GM23338 (cell line): Measurements from ENCODE around the gene RBM33. TPM values are rescaled to one million over a fixed set of nuclear protein-coding genes. Genes with fewer than 3 reads are reported as not detected.

Source experiments
- ATAC-seq: fragments of 200-7000 bp; cut with Tn5 transposase; 3 replicates; pipeline ENCODE4 v1.9.1; 2020
- DNase-seq: peaks from one replicate; pipeline ENCODE4 v3.0.0-alpha.2; 2015; ENCODE audit warnings: low spot score
- H2AFZ ChIP-seq: fragments of 200-600 bp; sonication (generic); 2 replicates; pipeline ENCODE4 v1.8.0; 2016; ENCODE audit warnings: antibody characterized with exemption, mild to moderate bottlenecking, moderate library complexity
- H3F3A ChIP-seq: fragments of 200-600 bp; sonication (generic); replicated peaks from 2 replicates; pipeline ENCODE4 v1.8.0; 2017; ENCODE audit warnings: antibody characterized with exemption, mixed run types, low read depth
- H3K27ac ChIP-seq: fragments of 200-600 bp; sonication (generic); 2 replicates; pipeline ENCODE4 v1.6.1; 2016; ENCODE audit warnings: low read depth
- H3K27me3 ChIP-seq: fragments of 200-600 bp; sonication (generic); 2 replicates; pipeline ENCODE4 v1.8.0; 2016; ENCODE audit warnings: mild to moderate bottlenecking, mixed run types, moderate library complexity; ENCODE audit not compliant: insufficient read depth
- H3K36me3 ChIP-seq: fragments of 200-600 bp; sonication (generic); 2 replicates; pipeline ENCODE4 v1.8.0; 2016; ENCODE audit warnings: mild to moderate bottlenecking; ENCODE audit not compliant: insufficient read depth
- H3K4me1 ChIP-seq: fragments of 200-600 bp; sonication (generic); 2 replicates; pipeline ENCODE4 v1.8.0; 2016; ENCODE audit warnings: mild to moderate bottlenecking, moderate library complexity; ENCODE audit not compliant: insufficient read depth
- H3K4me2 ChIP-seq: fragments of 200-600 bp; sonication (generic); 2 replicates; pipeline ENCODE4 v1.7.1; 2017; ENCODE audit warnings: mixed run types
- H3K4me3 ChIP-seq: fragments of 200-600 bp; sonication (generic); 2 replicates; pipeline ENCODE4 v1.6.1; 2016; ENCODE audit warnings: mixed run types
- H3K79me2 ChIP-seq: fragments of 200-600 bp; sonication (generic); replicated peaks from 2 replicates; pipeline ENCODE4 v1.8.0; 2017; ENCODE audit warnings: mild to moderate bottlenecking; ENCODE audit not compliant: insufficient read depth
- H3K9me2 ChIP-seq: fragments of 200-600 bp; sonication (generic); 2 replicates; pipeline ENCODE4 v1.8.0; 2017; ENCODE audit not compliant: insufficient read depth
- H4K20me1 ChIP-seq: fragments of 200-600 bp; sonication (generic); replicated peaks from 2 replicates; pipeline ENCODE4 v1.8.0; 2017; ENCODE audit warnings: mild to moderate bottlenecking; ENCODE audit not compliant: insufficient read depth
- H3K27ac Mint-ChIP-seq: 2 replicates; pipeline ENCODE4 v1.8.0; 2020; ENCODE audit warnings: inconsistent platforms, mild to moderate bottlenecking, moderate library complexity, mixed read lengths
- H3K27me3 Mint-ChIP-seq: 3 replicates; pipeline ENCODE4 v1.8.0; 2022; ENCODE audit warnings: low read depth, mild to moderate bottlenecking, moderate library complexity, mixed read lengths, inconsistent platforms; ENCODE audit not compliant: insufficient read depth, poor library complexity
- H3K36me3 Mint-ChIP-seq: 3 replicates; pipeline ENCODE4 v1.8.0; 2021; ENCODE audit warnings: low read depth, mild to moderate bottlenecking, inconsistent platforms, moderate library complexity, mixed read lengths
- H3K4me1 Mint-ChIP-seq: 3 replicates; pipeline ENCODE4 v1.8.0; 2020; ENCODE audit warnings: mild to moderate bottlenecking, inconsistent platforms, mixed read lengths
- H3K4me3 Mint-ChIP-seq: 3 replicates; pipeline ENCODE4 v1.8.0; 2021; ENCODE audit warnings: moderate library complexity, mild to moderate bottlenecking, inconsistent platforms, mixed read lengths
- H3K9me3 Mint-ChIP-seq: 3 replicates; pipeline ENCODE4 v1.8.0; 2020; ENCODE audit warnings: moderate library complexity, mild to moderate bottlenecking, inconsistent platforms, mixed read lengths
- CREB1 ChIP-seq: fragments of 250-450 bp; sonication (Bioruptor Pico); IDR thresholded peaks from 2 replicates; pipeline ENCODE4 v1.5.0; 2020; ENCODE audit warnings: low read depth, mild to moderate bottlenecking, moderate library complexity
- CTCF ChIP-seq, 2 experiments: fragments of 200-600 bp in 1 of 2; sonication (generic) in 1 of 2; conservative IDR thresholded peaks; 2 replicates each; pipeline versions ENCODE4 v1.5.1 to v1.6.1; 2016 to 2017; ENCODE audit warnings: antibody characterized with exemption in 2 of 2, low read depth in 2 of 2, mild to moderate bottlenecking in 2 of 2, moderate library complexity in 1 of 2
- EZH2 ChIP-seq: fragments of 200-600 bp; sonication (generic); IDR thresholded peaks from one replicate; pipeline ENCODE4 v1.8.0; 2017; ENCODE audit warnings: antibody characterized with exemption, mild to moderate bottlenecking, low read depth; ENCODE audit not compliant: unreplicated experiment
- EZH2phosphoT487 ChIP-seq: fragments of 200-600 bp; sonication (generic); IDR thresholded peaks from one replicate; pipeline ENCODE4 v1.8.1; 2018; ENCODE audit warnings: antibody characterized with exemption; ENCODE audit not compliant: unreplicated experiment
- JUNB ChIP-seq: IDR thresholded peaks from one replicate; pipeline ENCODE4 v1.6.1; 2016; ENCODE audit warnings: antibody characterized with exemption; ENCODE audit not compliant: unreplicated experiment
- POLR2AphosphoS5 ChIP-seq: IDR thresholded peaks from 2 replicates; pipeline ENCODE4 v1.6.1; 2016; ENCODE audit warnings: antibody characterized with exemption, low read depth
- ZNF114 ChIP-seq: fragments of 250-450 bp; sonication (Bioruptor Pico); IDR thresholded peaks from 2 replicates; pipeline ENCODE4 v1.5.0; 2020; ENCODE audit warnings: mild to moderate bottlenecking, moderate library complexity
- polyA plus RNA-seq: library from polyadenylated mRNA; unstranded; fragments of >200 nt; fragmentation: Nextera tagmentation; extraction: Ambion mirVana; gene quantifications from 2 replicates; pipeline ENCODE4 v1.2.1, GENCODE V29; 2016
- total RNA-seq: library from RNA; depleted of rRNA; stranded (reverse); fragments of >200 nt; shearing (Covaris generic); gene quantifications from 2 replicates; pipeline ENCODE4 v1.2.3, GENCODE V29; 2014
- TF ChIP-seq, protein P1 (sequence below): IDR thresholded peaks from one replicate; pipeline ENCODE4 v1.6.1; 2018; ENCODE audit warnings: antibody characterized with exemption; ENCODE audit not compliant: unreplicated experiment
- TF ChIP-seq, protein P2 (sequence below): IDR thresholded peaks from 2 replicates; pipeline ENCODE4 v1.6.1; 2016; ENCODE audit warnings: antibody characterized with exemption

Gene RBM33
- total and polyA plus RNA-seq, 2 experiments from 2014 or later, result 47.7 to 94.7 TPM

DNA sequence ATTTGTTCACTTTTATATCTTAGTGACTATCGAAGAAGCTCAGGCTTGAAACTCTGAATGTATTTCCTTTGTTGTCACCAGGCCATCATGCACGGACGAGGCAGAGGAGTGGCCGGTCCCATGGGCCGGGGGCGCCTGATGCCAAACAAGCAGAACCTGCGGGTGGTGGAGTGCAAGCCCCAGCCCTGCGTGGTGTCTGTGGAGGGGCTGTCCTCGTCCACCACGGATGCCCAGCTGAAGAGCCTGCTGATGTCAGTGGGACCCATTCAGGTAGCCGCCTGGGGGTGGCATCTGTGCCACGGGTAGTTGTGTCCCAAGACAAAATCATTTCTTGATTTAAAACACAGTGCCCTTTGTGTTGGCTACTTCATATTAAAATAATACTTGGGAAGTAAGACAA, 121.9 kb downstream of the RBM33 start:
- Histone ChIP-seq H3K79me2 (peaks cover 23% of the 10 kb centered on the region), H3K4me1 (no peaks in the 10 kb centered on the region; the same call in 1 of the 2 replicates), H2AFZ (no peak overlapping the region), H3K4me2 (no peak overlapping the region), H3K36me3 (peaks cover 31% of the 10 kb centered on the region), H3F3A (0 out of 2 replicates have a peak, but pooled peaks cover 7% of the 10 kb centered on the region), H3K27me3 (no peaks in the 10 kb centered on the region), H3K9me2 (no peaks in the 10 kb centered on the region), H3K27ac (no peak overlapping the region), H3K4me3 (no peak overlapping the region), H4K20me1 (peaks cover 34% of the 10 kb centered on the region)
- ATAC-seq (no peak), DNase-seq (no peak)
- H3K4me1 Mint-ChIP-seq, result peaks cover 28% of the 10 kb centered on the region
- H3K27me3 Mint-ChIP-seq, result peaks cover 5% of the 10 kb centered on the region
- no peak for TF ChIP-seq EZH2
- no peak for TF ChIP-seq EZH2phosphoT487
- no peak for TF ChIP-seq ZNF114 (CRISPR knock-in tag)
- no peak for TF ChIP-seq CREB1 (CRISPR knock-in tag)
- H3K4me3 Mint-ChIP-seq, result no peak overlapping the region
- peaks cover 56% of the 10 kb centered on the region for H3K36me3 Mint-ChIP-seq
- no peaks in the 10 kb centered on the region for H3K9me3 Mint-ChIP-seq
- H3K27ac Mint-ChIP-seq, result no peak overlapping the region

GRCh38 chr7:155766966-155767916, 122.8 kb downstream of the RBM33 start:
- no peak overlapping the region for H3K4me3 Mint-ChIP-seq
- peaks cover 5% of the 10 kb centered on the region for H3K27me3 Mint-ChIP-seq
- Histone ChIP-seq H3K79me2 (peaks cover 18% of the 10 kb centered on the region), H3K27ac (no peak overlapping the region), H4K20me1 (peaks cover 32% of the 10 kb centered on the region), H3K27me3 (no peaks in the 10 kb centered on the region), H3K4me1 (no peaks in the 10 kb centered on the region; the same call in 1 of the 2 replicates), H3K9me2 (no peaks in the 10 kb centered on the region), H3K4me3 (no peak overlapping the region), H3K4me2 (no peak overlapping the region), H3F3A (0 out of 2 replicates have a peak, but pooled peaks cover 7% of the 10 kb centered on the region), H3K36me3 (peaks cover 34% of the 10 kb centered on the region), H2AFZ (no peak overlapping the region)
- DNase-seq (no peak), ATAC-seq (no peak)
- no peaks in the 10 kb centered on the region for H3K9me3 Mint-ChIP-seq
- H3K27ac Mint-ChIP-seq, result no peak overlapping the region
- peaks cover 19% of the 10 kb centered on the region for H3K4me1 Mint-ChIP-seq
- H3K36me3 Mint-ChIP-seq, result peaks cover 56% of the 10 kb centered on the region
- TF ChIP-seq, protein P1, sequence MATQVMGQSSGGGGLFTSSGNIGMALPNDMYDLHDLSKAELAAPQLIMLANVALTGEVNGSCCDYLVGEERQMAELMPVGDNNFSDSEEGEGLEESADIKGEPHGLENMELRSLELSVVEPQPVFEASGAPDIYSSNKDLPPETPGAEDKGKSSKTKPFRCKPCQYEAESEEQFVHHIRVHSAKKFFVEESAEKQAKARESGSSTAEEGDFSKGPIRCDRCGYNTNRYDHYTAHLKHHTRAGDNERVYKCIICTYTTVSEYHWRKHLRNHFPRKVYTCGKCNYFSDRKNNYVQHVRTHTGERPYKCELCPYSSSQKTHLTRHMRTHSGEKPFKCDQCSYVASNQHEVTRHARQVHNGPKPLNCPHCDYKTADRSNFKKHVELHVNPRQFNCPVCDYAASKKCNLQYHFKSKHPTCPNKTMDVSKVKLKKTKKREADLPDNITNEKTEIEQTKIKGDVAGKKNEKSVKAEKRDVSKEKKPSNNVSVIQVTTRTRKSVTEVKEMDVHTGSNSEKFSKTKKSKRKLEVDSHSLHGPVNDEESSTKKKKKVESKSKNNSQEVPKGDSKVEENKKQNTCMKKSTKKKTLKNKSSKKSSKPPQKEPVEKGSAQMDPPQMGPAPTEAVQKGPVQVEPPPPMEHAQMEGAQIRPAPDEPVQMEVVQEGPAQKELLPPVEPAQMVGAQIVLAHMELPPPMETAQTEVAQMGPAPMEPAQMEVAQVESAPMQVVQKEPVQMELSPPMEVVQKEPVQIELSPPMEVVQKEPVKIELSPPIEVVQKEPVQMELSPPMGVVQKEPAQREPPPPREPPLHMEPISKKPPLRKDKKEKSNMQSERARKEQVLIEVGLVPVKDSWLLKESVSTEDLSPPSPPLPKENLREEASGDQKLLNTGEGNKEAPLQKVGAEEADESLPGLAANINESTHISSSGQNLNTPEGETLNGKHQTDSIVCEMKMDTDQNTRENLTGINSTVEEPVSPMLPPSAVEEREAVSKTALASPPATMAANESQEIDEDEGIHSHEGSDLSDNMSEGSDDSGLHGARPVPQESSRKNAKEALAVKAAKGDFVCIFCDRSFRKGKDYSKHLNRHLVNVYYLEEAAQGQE, result no peak
- TF ChIP-seq POLR2AphosphoS5 (no peak), EZH2 (no peak), JUNB (no peak), ZNF114 (CRISPR knock-in tag) (no peak), CTCF (conservative IDR thresholded peaks at IDR 0.05; ENCODE audit: low read depth in 2 of 2) (no peak)
- TF ChIP-seq, protein P2, sequence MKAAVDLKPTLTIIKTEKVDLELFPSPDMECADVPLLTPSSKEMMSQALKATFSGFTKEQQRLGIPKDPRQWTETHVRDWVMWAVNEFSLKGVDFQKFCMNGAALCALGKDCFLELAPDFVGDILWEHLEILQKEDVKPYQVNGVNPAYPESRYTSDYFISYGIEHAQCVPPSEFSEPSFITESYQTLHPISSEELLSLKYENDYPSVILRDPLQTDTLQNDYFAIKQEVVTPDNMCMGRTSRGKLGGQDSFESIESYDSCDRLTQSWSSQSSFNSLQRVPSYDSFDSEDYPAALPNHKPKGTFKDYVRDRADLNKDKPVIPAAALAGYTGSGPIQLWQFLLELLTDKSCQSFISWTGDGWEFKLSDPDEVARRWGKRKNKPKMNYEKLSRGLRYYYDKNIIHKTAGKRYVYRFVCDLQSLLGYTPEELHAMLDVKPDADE, result no peak
